Neutrophil (primary cell): Measurements from ENCODE around the gene KIF13A.

Experiments used
- H3K27ac ChIP-seq: fragments of 200-600 bp; sonication (generic); 2 replicates; pipeline ENCODE4 v1.5.1; 2016; ENCODE audit warnings: mild to moderate bottlenecking, moderate library complexity
- H3K27me3 ChIP-seq: fragments of 200-600 bp; sonication (generic); 2 replicates; pipeline ENCODE4 v1.6.0; 2016; ENCODE audit warnings: mild to moderate bottlenecking
- H3K36me3 ChIP-seq: fragments of 200-600 bp; sonication (generic); 2 replicates; pipeline ENCODE4 v1.5.1; 2017
- H3K4me1 ChIP-seq, 2 experiments: fragments of 200-600 bp in 1 of 2; sonication (generic) in 1 of 2; 1 replicate in 1 of 2; 2 replicates in 1 of 2; pipeline versions ENCODE4 v1.5.1 to v1.6.1; 2013 to 2016; ENCODE audit warnings: low read depth in 1 of 2, low read length in 1 of 2, mild to moderate bottlenecking in 1 of 2, moderate library complexity in 1 of 2; ENCODE audit not compliant: control insufficient read depth in 1 of 2, insufficient read depth in 1 of 2
- H3K4me3 ChIP-seq, 2 experiments: fragments of 200-600 bp in 1 of 2; sonication (generic) in 1 of 2; 1 replicate in 1 of 2; 2 replicates in 1 of 2; pipeline ENCODE4 v1.5.1; 2013 to 2016; ENCODE audit warnings: low read depth in 1 of 2, low read length in 1 of 2, mild to moderate bottlenecking in 1 of 2, moderate library complexity in 1 of 2
- H3K9me3 ChIP-seq: fragments of 200-600 bp; sonication (generic); 2 replicates; pipeline ENCODE4 v1.5.1; 2016
- CTCF ChIP-seq: fragments of 200-600 bp; sonication (generic); IDR thresholded peaks from 2 replicates; pipeline ENCODE4 v1.5.1; 2016; ENCODE audit warnings: antibody characterized with exemption

The KIF13A gene

GRCh38 chr6:17908831-17909230 is 78.6 kb downstream of the KIF13A start:
- H3K27me3 ChIP-seq, result no peaks in the 10 kb centered on the region
- no peaks in the 10 kb centered on the region for H3K9me3 ChIP-seq
- no peaks in the 10 kb centered on the region for H3K36me3 ChIP-seq
- H3K4me1 ChIP-seq, result peaks cover 41 to 54% of the 10 kb centered on the region in 2 experiments
- no peak for TF ChIP-seq CTCF
- H3K4me3 ChIP-seq, result no peak overlapping the region
- peak overlapping the region; percentile 91 for H3K27ac ChIP-seq

GRCh38 chr6:17907406-17908229 is 79.8 kb downstream of the KIF13A start:
- Histone ChIP-seq H3K4me1 (peaks cover 41 to 54% of the 10 kb centered on the region in 2 experiments), H3K4me3 (peak overlapping the region; percentile 33 to 48), H3K36me3 (no peaks in the 10 kb centered on the region), H3K27ac (peak overlapping the region; percentile 91), H3K27me3 (no peaks in the 10 kb centered on the region), H3K9me3 (no peaks in the 10 kb centered on the region)
- peak; percentile 55 for TF ChIP-seq CTCF

DNA sequence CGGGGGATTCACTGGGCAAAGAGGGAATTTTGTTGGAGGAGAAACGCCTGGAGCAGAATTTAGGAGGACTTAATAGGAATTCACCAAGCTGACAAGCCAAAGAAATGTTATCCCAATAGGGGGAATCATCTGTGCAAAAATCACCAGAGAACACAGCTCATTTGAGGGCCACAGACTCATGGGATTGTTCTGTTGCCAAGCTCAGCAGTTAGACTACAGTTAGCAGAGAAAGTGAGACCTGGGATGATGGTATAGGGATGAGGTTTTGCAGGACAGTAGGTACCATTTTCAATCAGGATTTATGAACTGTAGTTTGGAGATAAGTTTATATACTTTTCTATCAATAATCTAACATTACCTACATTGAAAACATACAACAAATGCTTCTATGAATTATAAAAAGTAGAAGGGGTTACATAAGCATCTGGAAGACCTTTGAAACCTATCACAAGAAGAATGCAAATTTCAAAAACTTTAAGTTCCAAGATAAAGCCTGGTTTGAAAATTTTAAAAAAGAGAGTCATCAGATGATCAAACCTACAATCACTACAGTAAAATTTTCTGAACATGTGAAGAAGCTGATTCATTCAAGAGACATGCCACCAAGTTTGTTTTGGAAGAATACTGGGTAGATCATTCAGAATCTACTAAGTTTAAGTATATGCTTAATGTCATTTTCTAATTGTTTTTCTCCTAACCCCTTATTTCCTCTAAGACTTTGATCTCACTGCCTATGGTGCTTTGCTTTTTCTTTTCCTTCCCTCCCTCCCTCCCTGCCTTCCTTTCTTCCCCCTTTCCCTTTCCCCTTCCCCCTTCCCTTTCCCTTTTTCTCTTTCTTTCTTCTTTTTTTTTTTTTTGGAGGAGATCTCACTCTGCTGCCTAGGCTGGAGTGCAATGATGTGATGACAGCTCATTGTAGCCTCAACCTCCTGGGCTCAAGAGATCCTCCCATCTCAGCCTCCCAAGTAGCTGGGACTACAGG is 81.5 kb downstream of the KIF13A start:
- H3K4me1 ChIP-seq, result peaks cover 41 to 54% of the 10 kb centered on the region in 2 experiments
- no peaks in the 10 kb centered on the region for H3K9me3 ChIP-seq
- no peaks in the 10 kb centered on the region for H3K36me3 ChIP-seq
- peak overlapping the region; percentile 91 for H3K27ac ChIP-seq
- H3K4me3 ChIP-seq, result peak overlapping the region in 1 of 2 experiments; percentile 48
- H3K27me3 ChIP-seq, result no peaks in the 10 kb centered on the region
- TF ChIP-seq CTCF, result no peak

DNA sequence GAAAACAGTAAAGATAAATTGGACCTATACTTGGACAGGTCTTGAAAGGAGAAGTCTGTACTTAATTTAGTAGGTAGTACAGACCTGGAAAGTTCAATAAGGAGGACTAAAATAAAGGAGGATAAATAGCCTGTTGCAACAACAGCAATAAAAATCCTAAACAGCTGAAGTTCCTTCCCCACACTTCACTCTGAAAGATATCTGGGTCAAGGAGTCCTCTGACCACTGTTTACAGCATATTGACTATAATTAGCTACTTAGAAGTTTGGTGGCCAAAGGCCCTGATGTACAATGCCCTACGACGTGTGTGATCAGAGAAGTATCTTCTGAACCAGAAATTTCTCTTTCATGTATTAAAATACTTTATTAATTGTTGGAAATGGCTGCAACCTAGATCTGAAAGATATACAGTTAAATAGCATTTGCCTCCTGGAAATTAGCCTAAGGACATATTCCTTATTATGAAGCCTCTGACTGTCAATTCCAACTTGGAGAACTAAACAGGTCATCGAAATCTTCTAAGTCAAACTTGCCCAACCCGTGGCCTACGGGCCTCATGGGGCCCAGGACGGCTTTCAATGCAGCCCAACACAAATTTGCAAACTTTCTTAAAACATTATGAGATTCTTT is 82.8 kb downstream of the KIF13A start:
- H3K9me3 ChIP-seq, result no peaks in the 10 kb centered on the region
- no peak overlapping the region for H3K27ac ChIP-seq
- H3K4me1 ChIP-seq, result peaks cover 41 to 44% of the 10 kb centered on the region in 2 experiments
- no peak for TF ChIP-seq CTCF
- H3K4me3 ChIP-seq, result no peak overlapping the region
- H3K36me3 ChIP-seq, result no peaks in the 10 kb centered on the region
- no peaks in the 10 kb centered on the region for H3K27me3 ChIP-seq

- Histone ChIP-seq H3K27ac (no peak overlapping the region), H3K4me1 (peaks cover 29 to 30% of the 10 kb centered on the region in 2 experiments), H3K27me3 (no peaks in the 10 kb centered on the region), H3K4me3 (no peak overlapping the region), H3K9me3 (no peaks in the 10 kb centered on the region), H3K36me3 (no peaks in the 10 kb centered on the region)
- TF ChIP-seq CTCF, result no peak
Measured at GRCh38 chr6:17902974-17903373, 84.5 kb downstream of the KIF13A start.
